Tibial nerve (tissue), 3 donors: Measurements from ENCODE around the gene MRPS26.

Experiments used
- CTCF ChIP-seq, 5 experiments: fragments of 200-600 bp in 3 of 5; fragments of 450-650 bp in 2 of 5; sonication (generic) in 3 of 5; IDR thresholded peaks; one replicate each; pipeline ENCODE4 v1.5.1; 2016 to 2019; ENCODE audit warnings: antibody characterized with exemption in 5 of 5, mild to moderate bottlenecking in 3 of 5, moderate library complexity in 2 of 5
- POLR2A ChIP-seq, 2 donors: fragments of 450-650 bp; IDR thresholded peaks; one replicate each; pipeline ENCODE4 v1.6.1; 2017; ENCODE audit warnings: antibody characterized with exemption in 2 of 2, mild to moderate bottlenecking in 2 of 2, moderate library complexity in 2 of 2

DNA sequence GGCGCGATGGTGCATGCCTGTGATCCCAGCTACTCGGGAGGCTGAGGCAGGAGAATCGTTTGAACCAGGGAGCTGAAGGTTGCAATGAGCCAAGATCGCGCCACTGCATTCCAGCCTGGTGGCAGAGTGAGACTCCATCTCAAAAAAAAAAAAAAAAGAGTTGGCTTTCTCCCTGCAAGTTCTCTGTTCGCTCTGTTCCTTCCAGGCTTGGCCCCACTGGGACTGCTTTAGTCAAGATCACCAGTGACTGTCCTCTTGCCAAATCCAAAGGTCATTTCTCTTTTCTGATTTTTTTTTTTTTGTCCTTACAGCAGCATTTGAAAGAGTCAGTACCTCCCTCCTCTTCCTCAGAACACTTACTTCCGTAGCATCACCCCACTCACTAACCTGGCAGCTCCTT lies 13.2 kb upstream of the MRPS26 start:
- TF ChIP-seq POLR2A (IDR thresholded peaks at IDR 0.05) (no peak), CTCF (IDR thresholded peaks at IDR 0.05) (no peak)
